HG03095 (cell line): ENCODE results near the gene SPECC1.
A peak's percentile ranks its signal among the peaks of the same experiment; 100 is the strongest.
"Not testable (repeated sequence)": the region's sequence is repeated elsewhere in the genome, so short reads cannot be mapped to it uniquely, and the experiment has no call there.

Experiments used
- ATAC-seq: cut with Tn5 transposase; IDR thresholded peaks from one replicate; pipeline ENCODE4 v1.9.1; 2021; ENCODE audit warnings: moderate library complexity; ENCODE audit not compliant: unreplicated experiment

SPECC1 gene

DNA sequence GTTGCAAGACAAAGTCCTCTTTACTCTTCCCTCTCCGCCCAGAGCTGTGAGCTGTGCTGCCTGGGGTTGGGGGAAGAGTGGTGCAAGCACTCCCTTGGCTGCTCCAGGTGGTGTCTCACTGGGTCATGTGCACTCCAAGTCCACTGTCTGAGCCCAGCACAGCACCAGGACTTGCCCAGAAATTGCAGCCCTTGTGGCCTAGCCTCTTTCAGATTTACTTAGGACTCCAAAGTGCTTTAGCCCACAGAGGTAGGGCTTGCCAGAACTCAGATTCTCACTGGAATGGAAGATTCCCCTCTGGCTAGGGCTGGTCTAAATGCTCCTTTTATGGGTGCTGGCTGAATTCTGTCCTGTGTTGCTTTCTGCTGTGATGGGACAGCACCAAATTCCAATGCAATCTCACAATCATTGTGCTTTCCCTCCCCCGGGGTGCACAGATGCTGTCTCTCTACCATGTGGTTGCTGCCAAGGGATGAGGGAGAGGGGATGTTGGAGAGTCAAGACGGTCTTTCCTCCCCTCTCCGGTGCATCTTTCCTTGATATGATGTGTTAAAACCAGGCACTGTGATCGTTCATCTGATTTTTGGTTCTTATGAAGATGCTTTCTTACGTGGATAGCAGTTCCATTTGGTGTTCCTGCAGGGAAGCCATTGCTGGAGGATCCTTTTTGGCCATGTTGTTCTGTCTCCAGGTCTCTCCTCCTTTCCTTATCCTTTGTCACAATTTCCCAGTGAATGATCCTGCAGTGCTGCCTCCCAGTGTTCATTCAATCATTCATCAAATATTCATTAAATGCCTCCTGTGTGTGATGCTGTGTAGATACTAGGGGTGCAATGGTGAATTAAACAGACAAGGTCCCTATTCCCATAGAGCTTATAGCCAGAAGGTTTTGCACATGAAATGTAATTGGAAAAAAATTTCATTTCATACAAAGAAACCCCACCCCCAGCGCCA is 216.3 kb downstream of the SPECC1 start:
- no peak for ATAC-seq

DNA sequence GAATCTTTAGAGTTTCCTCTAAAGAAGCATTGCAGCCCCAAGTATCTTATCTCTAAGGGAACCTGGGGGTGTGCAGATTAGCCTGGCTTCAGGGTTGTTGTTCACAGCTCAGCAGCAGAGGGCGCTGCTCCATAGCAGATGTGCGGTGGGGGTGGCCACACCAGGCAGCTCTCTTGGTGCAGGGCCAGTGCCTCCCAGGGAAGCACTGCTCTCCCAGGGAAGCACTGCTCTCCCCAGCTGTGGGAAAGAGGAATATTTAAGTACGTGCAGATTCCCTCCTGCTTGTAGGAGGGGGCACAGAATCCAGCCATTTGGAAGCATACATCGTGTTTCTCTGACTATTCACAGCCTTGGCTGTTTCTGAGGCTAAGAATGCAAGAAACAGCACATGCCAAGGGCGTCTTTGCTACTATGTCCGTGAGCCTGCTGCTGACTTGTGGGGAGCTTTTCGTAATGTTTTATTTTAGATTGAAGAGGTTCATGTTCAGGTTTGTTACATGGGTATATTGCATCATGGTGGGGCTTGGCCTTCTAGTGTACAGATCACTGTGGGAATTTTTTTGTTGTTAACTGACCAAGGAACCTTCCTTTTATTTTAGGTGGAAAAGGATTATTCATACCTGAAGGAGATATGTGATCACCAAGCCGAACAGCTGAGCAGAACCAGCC is 217.8 kb downstream of the SPECC1 start:
- ATAC-seq = no peak

DNA sequence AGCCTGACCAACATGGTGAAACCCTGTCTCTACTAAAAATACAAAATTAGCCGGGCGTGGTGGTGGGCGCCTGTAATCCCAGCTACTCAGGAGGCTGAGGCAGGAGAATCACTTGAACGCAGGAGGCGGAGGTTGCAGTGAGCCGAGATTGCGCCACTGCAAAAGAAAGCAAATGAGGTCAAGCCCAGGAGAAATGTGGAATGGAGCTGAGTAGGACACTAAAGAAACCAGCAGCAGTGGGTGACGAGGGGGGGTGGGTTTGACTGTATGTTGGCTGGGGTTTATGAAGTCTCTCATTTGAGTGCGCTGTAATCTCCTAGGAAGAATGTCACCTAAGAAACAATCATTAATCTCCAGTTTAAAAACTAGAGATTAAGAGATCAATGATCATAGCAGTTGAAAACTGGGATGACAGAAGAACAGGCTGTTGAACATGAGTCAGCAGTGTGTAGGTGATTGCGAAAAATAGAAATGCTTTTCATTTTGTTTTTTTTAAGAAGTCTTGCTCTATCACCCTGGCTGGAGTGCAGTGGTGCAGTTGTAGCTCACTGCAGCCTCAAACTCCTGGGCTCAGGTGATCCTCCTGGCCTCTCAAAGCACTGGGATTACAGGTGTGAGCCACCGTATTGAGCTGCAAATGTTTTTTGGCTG is 218.7 kb downstream of the SPECC1 start:
- not testable (repeated sequence) for ATAC-seq

DNA sequence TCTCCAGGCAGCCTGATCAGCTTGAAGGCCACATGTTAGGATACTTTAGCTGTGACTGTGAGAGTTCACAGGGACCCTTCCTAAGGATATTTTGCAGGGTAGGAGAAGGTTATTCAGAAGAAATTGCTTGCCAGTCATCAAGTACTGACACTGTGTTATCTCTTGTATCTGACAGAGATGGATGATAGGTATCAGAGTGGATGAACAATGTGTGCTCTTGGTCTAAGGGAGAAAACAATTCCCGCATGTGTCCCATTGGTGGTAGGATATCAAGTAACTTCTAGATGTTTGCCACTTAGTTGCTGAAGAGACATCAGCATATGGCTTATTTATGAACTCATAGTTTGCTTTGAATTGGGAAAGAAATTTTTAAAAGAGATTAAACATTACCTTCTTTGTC is 219.3 kb downstream of the SPECC1 start:
- no peak for ATAC-seq

DNA sequence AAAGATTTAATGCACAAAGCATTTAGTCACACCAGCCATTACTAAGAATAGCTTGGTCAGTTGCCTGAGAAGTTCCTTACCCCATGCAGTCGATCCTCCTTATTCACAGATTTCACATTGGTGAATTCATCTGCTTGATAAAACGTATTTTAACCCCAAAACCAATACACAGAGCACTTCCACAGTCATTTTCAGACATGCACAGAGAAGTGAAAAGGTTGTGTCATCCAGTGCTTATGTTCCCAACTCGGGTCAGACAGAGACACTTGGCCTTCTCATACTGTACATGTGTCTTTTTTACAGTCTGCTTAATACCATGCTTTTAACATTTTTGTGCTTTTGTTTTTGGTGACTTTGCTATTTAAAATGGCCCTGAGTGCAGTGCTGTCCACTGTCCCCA is 219.7 kb downstream of the SPECC1 start:
- no peak for ATAC-seq

DNA sequence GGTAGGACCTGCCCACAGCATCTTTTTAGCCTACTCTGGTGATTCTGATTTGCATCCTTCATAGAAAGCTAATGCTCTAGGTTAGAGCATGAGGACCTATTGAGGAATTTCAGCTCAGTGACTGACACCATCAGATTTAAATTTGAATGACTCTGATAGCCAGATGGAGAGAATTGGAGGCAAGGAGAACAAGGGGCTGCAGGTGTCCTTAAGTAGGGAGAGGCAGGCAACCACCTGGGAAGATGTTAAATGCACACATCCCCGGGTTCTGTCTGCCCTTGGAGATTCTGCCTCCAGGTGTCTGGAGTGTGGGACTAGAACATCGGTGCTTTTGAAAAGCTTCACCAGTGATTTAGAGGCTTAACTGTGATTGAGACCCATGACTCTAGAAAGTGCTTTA is 221.8 kb downstream of the SPECC1 start:
- ATAC-seq = no peak

DNA sequence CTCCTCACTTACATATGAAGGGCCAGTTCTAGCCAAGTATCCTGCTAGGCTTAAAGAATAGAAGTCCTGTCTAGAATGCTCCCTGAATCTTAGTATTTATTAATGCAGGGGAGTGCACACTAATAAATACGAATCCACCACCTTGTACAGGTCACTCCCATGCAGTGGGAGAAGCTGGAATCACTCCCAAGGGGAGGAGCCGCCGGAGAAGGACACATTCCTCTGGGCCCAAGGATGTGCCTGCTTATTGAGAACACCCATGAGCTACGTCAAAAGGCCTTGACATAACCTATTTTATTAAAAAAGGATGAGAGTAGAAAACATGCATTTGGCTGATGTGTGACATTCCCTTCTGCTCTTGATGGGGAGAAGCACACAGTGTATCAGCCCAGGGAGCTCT is 223.5 kb downstream of the SPECC1 start:
- ATAC-seq = no peak

DNA sequence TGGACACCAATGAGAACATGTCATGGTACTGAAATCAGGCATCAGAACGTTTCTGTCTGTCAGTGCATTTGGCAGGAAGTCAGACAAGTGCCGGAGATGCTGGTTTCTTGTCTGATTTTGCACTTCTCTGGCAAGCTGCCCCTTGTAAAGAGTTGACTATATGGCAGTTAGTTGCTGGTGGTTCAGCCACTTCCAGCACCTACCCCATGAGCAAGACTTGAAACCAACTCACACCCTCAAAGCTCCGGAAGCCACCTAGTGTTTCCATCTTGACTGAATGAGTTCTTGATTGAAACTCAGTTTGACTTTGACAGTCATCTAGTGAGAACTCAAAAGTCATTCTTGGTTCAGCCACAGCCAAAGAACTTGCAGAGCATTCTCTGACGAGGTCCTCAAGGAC is 225.1 kb downstream of the SPECC1 start:
- peak; percentile 50 for ATAC-seq

DNA sequence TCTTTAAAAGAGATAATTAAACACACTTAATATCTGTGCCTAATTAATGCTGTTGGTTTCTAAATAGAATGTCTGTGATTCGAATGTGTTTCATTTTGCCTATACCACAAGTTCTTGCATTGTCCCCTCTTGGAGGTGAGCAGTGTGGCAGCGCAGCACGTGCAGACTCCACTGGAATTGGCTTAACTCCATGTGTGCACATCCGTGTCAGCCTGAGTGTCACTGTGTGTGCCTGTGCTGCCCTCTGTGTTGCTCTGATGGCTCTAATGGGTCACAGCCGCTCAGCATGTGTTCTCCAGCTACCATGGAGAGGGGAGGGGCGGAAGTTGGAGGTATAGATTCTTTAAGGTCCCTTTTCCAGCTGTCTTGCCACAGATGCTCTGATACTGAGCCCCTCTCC is 226.6 kb downstream of the SPECC1 start:
- ATAC-seq = no peak

DNA sequence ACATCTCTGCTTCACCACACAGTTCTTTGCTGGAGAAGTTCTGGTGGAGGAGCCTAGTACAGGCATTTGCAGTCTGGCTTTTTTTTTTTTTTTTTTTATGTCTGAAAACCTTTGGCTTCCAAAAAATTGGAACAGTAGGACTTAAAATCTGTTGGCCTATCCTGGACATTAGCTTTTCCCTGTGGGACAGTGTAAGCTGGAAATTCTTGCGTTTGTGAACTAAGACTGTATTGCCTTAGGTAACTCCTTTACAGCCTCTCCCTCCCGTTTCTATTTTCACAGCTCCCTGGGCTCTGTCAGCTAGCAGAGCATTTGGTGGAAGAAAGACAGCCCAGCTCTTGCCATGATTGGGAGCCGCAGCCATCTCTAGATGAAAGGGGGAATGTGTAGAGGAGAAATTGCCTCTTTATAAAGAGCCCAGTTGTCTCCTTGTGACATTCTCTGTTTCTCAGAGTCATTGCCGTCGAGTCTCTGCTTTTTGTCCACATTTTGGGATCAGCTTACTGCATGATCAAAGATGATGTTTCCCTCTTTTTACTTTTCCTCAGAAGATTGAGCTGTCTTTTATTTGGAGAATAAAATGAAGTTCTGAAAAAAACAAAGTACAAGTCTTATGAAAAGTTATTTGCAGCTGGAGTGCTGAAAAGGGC is 227.5 kb downstream of the SPECC1 start:
- no peak for ATAC-seq

DNA sequence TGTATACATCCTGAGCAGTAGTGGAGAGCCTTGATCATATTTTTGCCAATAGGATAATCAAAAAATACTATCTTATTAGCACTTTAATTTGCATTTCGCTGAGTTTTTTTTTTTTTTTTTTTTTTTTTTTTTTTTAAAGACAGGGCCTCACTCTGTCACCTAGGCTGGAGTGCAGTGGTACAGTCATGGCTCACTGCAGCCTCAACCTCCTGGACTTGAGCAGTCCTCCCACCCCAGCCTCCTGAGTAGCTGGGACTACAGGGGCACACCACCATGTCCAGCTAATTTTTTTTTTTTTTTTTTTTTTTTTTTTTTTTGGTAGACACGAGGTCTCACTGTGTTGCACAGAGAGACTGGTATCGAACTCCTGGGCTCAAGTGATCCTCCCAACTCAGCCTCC is 230.6 kb downstream of the SPECC1 start:
- not testable (repeated sequence) for ATAC-seq

DNA sequence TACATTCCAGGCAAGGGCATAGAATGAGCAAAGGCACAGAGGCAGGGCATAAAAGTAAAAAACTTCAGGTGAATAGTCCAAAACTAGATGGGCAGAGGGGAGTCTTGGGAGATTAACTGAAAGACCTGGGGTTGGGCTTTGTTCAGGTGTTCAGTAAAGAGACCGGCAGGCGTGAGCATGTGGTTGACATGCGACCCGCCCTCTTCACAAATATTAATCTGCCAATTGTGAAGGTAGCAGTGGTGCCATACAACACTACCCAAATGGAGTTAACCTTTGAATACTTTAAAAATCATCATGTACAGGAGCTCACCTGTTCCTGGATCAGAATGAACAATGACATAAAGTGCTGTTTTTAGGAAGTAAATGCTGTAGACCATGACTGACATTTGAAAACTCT is 232.7 kb downstream of the SPECC1 start:
- ATAC-seq = no peak

DNA sequence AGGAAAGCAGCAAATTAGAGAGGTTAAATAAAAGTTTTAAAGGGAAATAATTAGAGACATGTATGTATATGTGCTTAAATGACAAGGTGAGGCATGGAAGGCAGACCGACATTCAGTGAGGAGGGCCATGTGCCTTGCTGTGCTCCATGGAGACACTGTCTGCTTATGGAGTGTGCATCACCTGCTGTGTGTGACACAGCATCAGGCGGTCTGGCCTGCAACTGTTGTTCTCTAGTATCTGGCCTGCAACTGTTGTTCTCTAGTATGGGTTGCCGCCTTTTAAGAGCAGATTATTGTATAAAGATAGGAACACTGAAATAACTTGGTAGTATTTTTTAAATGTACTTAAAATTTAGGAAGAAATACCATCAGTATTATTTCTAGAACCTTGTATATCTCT is 233.1 kb downstream of the SPECC1 start:
- no peak for ATAC-seq

DNA sequence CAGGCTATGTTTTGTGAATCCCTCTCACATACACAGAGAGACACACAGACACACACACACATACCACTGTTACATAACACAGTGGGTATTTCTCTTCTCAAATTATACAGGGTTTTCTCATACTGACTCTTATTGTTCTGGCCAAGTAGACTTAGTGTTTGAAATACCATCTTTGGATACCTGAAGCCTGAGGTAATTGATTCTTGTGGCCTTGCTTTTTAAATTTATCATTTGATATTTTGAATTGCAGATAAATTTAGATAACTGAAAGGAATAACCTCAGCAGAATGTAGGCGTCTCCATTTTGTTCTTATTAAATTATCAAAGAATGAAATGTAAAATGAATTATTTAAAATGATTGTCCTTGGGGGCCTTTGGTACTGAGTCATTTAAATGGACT is 234.4 kb downstream of the SPECC1 start:
- ATAC-seq = no peak

DNA sequence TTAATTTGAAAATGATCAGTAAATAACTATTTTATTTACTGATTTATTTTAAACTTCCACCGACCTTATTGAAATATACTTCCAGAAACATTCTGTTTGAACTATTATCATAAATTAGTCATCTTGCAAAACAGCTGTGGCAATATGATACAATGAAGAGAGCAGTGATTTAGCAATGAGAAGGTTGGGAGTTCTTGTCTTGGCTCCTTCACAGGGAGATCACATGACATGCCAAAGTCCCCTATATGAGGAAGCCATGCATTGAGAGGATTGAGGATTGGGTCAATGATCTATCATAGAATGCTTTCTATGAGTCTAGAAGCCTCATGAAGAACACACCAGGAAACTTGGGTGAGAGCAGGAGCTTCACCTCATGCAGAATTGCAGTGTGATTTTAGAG is 235.5 kb downstream of the SPECC1 start:
- no peak for ATAC-seq

DNA sequence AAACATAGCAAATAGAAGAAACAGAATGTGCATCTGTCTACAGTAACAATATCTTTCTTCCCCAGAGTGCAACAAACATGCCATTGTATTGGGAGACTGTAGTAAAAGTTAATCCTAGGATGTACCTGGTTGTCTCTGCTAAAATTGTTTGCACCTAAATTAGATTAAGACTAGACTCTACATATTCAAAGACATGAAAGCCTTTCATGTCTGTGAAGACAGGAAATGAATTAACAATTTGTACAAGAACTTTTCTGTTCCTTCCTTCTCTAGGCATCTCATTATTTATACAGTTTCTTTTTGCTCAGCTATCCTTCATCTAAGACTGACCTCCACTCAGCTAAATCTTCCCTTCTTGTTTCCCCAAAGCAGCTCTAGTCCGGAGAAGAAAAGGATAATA is 237.5 kb downstream of the SPECC1 start:
- no peak for ATAC-seq

DNA sequence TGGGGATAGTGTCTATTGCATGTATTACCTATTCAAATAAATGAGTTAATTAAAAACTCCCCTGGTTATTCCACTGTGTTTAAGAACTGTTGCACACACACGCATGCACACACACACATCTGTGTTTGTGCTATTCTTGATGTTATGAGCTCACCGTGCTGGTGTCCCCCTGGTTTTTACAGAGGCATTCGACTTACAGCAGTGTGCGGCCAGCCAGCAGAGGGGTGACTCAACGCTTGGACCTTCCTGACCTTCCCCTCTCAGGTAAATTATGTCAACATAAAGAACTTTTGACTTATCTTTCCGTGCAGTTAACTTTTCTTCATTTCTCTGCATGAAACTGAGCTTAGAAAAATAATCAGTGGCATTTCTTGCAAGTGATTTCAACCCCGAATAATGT is 244.2 kb downstream of the SPECC1 start:
- no peak for ATAC-seq

DNA sequence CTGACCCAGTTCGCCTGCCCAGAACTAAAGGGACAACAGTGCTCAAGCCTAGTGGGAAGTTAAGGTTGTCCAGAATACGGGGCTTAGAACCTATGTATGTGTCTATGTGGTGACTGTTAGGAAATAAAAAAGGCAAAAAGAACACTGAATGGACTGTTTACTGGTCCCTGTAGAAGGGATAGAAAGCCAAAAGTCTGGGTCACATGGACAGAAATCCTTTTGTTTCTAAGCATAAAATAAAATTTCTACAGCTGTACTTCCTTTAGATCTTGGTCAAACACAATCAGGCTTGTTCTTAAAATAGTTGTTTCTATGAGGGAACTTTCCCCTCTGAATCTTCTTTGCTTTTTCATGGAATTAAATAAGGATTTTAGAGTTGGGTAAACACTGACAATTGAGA is 245.4 kb downstream of the SPECC1 start:
- no peak for ATAC-seq

DNA sequence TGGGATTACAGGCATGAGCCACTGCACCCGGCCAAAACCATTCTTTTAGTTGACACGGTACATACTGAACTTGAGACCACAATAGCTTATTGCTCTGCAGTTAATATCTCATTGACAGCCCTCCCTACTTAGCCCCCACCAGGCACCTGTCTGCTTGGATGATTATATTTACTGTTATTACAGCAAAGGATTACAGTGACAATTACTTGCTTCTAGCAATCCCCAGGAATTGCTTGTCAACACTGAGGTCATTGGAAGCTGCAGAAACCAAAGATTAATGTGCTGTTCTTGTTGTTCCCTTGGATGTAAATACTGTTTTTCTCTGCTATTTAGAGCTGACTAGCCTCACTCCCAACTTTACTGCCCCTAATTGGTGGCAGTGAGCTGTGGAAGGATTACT is 247.0 kb downstream of the SPECC1 start:
- no peak for ATAC-seq

DNA sequence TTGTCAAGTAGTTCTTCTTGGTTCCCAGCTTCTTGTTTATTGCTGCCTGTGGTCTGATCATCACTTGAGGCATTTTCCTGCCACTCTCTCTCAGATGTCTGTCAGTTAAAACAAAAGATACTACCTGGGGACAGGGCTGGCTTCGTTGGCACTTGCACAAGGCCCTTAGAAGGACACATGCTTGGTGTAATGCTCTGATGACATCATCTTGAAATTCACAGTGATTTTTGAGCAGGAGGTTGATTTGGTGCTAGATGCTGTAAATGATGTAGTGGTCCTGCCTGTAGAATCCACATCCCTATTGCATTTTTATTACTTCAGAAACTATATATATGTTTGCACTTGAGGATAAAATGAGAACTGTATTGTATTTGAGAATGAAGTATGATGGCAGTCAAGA is 247.8 kb downstream of the SPECC1 start:
- ATAC-seq = no peak

DNA sequence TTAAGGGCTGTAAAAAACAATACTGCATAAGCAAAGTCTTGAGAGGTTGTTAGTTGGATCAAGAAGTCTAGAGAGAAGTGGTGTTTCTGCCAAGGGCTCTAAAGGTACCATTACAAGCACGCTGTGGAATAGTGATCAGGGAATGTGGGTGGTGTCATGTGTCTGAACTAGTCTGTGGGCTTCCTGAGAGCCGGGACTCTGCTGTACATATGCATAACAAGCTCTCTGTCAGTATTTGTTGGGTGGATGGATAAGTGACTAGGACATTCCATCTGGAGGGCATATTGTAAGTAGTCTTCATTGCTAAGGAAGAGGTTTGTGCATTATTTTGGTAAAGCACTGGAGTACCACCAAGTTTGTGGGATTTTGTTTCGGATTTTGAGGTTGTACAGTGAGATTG is 248.6 kb downstream of the SPECC1 start:
- no peak for ATAC-seq
